Measurements from ENCODE around the gene CCDC71L. TPM values are rescaled to one million over a fixed set of nuclear protein-coding genes. Genes with fewer than 3 reads are reported as not detected.

Gene CCDC71L
- total and polyA plus RNA-seq, 2 donors (not counting 1 experiment from before 2014, with no cell fraction given), result 20.3 to 39.1 TPM

GRCh38 chr7:106658316-106659165 is 2.4 kb downstream of the CCDC71L start:
- Histone ChIP-seq H3K4me2 (ENCODE audit: extremely low read depth, insufficient read depth, low read length) (peak overlapping the region; percentile 61), H3K36me3 (ENCODE audit: control insufficient read depth, insufficient read depth, low read length) (no peaks in the 10 kb centered on the region), H3K79me2 (ENCODE audit: control insufficient read depth, insufficient read depth, low read length) (peaks cover 13% of the 10 kb centered on the region), H3K9ac (ENCODE audit: insufficient read depth, low read length) (no peak overlapping the region), H3K27ac (ENCODE audit: insufficient read depth, low read length) (no peak overlapping the region), H3K27me3 (ENCODE audit: control insufficient read depth, insufficient read depth, low read length) (no peaks in the 10 kb centered on the region), H3K4me3 (replicated peaks in 1 of 4; ENCODE audit: control extremely low read depth in 1 of 4, insufficient read depth in 1 of 4, low read depth in 3 of 4, low read length in 4 of 4) (peak overlapping the region; percentile 64 to 90 (median 84)), H3K9me3 (ENCODE audit: control insufficient read depth, insufficient read depth, low read depth, low read length) (no peaks in the 10 kb centered on the region), H3K4me1 (ENCODE audit: control insufficient read depth, extremely low read depth, insufficient read depth, low read length) (peaks cover 3% of the 10 kb centered on the region), H2AFZ (ENCODE audit: low read length) (no peak overlapping the region), H4K20me1 (ENCODE audit: control insufficient read depth, extremely low read depth, insufficient read depth, low read length) (no peaks in the 10 kb centered on the region)
- no peak for DNase-seq (ENCODE audit: low read depth in 2 of 2)
- TF ChIP-seq EZH2 (IDR thresholded peaks at IDR 0.05; ENCODE audit: low read length, missing control alignments) (no peak), CTCF (conservative IDR thresholded peaks at IDR 0.05 in 1 of 2, IDR thresholded peaks at IDR 0.05 in 1 of 2; ENCODE audit: low read depth in 1 of 2, low read length in 2 of 2) (no peak)

- Histone ChIP-seq H3K4me2 (ENCODE audit: extremely low read depth, insufficient read depth, low read length) (peak overlapping the region; percentile 65), H3K27ac (ENCODE audit: insufficient read depth, low read length) (no peak overlapping the region), H3K4me1 (ENCODE audit: control insufficient read depth, extremely low read depth, insufficient read depth, low read length) (peaks cover 3% of the 10 kb centered on the region), H2AFZ (ENCODE audit: low read length) (no peak overlapping the region), H3K36me3 (ENCODE audit: control insufficient read depth, insufficient read depth, low read length) (no peaks in the 10 kb centered on the region), H3K9ac (ENCODE audit: insufficient read depth, low read length) (no peak overlapping the region), H3K79me2 (ENCODE audit: control insufficient read depth, insufficient read depth, low read length) (peaks cover 13% of the 10 kb centered on the region), H3K9me3 (ENCODE audit: control insufficient read depth, insufficient read depth, low read depth, low read length) (no peaks in the 10 kb centered on the region), H3K4me3 (replicated peaks in 1 of 4; ENCODE audit: control extremely low read depth in 1 of 4, insufficient read depth in 1 of 4, low read depth in 3 of 4, low read length in 4 of 4) (peak overlapping the region in 2 of 4 experiments; percentile 15 to 88), H4K20me1 (ENCODE audit: control insufficient read depth, extremely low read depth, insufficient read depth, low read length) (no peaks in the 10 kb centered on the region), H3K27me3 (ENCODE audit: control insufficient read depth, insufficient read depth, low read length) (no peaks in the 10 kb centered on the region)
- TF ChIP-seq CTCF (conservative IDR thresholded peaks at IDR 0.05 in 1 of 2, IDR thresholded peaks at IDR 0.05 in 1 of 2; ENCODE audit: low read depth in 1 of 2, low read length in 2 of 2) (no peak), EZH2 (IDR thresholded peaks at IDR 0.05; ENCODE audit: low read length, missing control alignments) (no peak)
- peak; percentile 24 to 41 for DNase-seq (ENCODE audit: low read depth in 2 of 2)
Observed at GRCh38 chr7:106657085-106657991, 3.6 kb downstream of the CCDC71L start.
